NCI-H510A (cell line): Measurements from ENCODE around the gene TNIP2.

Experiments
- DNase-seq: peaks from one replicate; lab custom pipeline; 2025; lab: John Stamatoyannopoulos, UW

The TNIP2 gene

GRCh38 chr4:2716236-2716635 is 39.9 kb downstream of the TNIP2 start:
- no peak for DNase-seq

GRCh38 chr4:2715426-2715825 is 40.7 kb downstream of the TNIP2 start:
- DNase-seq: no peak

- DNase-seq: no peak
These were observed 41.2 kb downstream of the TNIP2 start for GRCh38 chr4:2714918-2715317.

GRCh38 chr4:2714061-2714770 is 41.9 kb downstream of the TNIP2 start:
- DNase-seq: no peak

GRCh38 chr4:2713337-2713736 is 42.8 kb downstream of the TNIP2 start:
- DNase-seq: no peak

GRCh38 chr4:2712261-2712842 is 43.8 kb downstream of the TNIP2 start:
- DNase-seq: no peak

GRCh38 chr4:2702770-2703169 is 53.4 kb downstream of the TNIP2 start:
- DNase-seq: no peak

- no peak for DNase-seq
These were observed 53.8 kb downstream of the TNIP2 start for GRCh38 chr4:2702361-2702760.

- DNase-seq: no peak
These were observed 56.1 kb downstream of the TNIP2 start for GRCh38 chr4:2700031-2700430.

- DNase-seq: no peak
These were observed 56.6 kb downstream of the TNIP2 start for GRCh38 chr4:2699534-2699933.

GRCh38 chr4:2698951-2699505 is 57.1 kb downstream of the TNIP2 start:
- no peak for DNase-seq

- DNase-seq: no peak
These were observed 57.6 kb downstream of the TNIP2 start for GRCh38 chr4:2698504-2698903.

- DNase-seq: no peak
These were observed 58.1 kb downstream of the TNIP2 start for GRCh38 chr4:2697995-2698414.

- no peak for DNase-seq
These were observed 59.7 kb downstream of the TNIP2 start for GRCh38 chr4:2696423-2696822.

GRCh38 chr4:2695346-2696060 is 60.6 kb downstream of the TNIP2 start:
- no peak for DNase-seq

- DNase-seq: no peak
These were observed 61.4 kb downstream of the TNIP2 start for GRCh38 chr4:2694691-2695090.

- no peak for DNase-seq
These were observed 64.1 kb downstream of the TNIP2 start for GRCh38 chr4:2691952-2692435.
